ENCODE measurements around the gene KRTAP10-6. TPM values are rescaled to one million over a fixed set of nuclear protein-coding genes. Genes with fewer than 3 reads are reported as not detected.

The KRTAP10-6 gene
- total RNA-seq, 1 experiment from 2014 or later, result not detected

GRCh38 chr21:44572959-44573583, 19.2 kb downstream of the KRTAP10-6 start:
- ATAC-seq (no peak), DNase-seq (ENCODE audit: low read depth, low spot score) (no peak)
- no peak for TF ChIP-seq POLR2A (IDR thresholded peaks at IDR 0.05; ENCODE audit: borderline replicate concordance, extremely low read depth, insufficient read depth, insufficient read length)
- TF ChIP-seq ZBTB33 (IDR thresholded peaks at IDR 0.05; ENCODE audit: extremely low read depth, insufficient replicate concordance, low read length), result no peak
- no peak for TF ChIP-seq ELF1 (IDR thresholded peaks at IDR 0.05; ENCODE audit: borderline replicate concordance, low read depth)
- TF ChIP-seq CBX3 (IDR thresholded peaks at IDR 0.05; ENCODE audit: low read depth), result no peak
- no peak for TF ChIP-seq EZH2 (IDR thresholded peaks at IDR 0.05)
- Histone ChIP-seq H2AFZ (ENCODE audit: low read depth, low read length, poor library complexity, severe bottlenecking) (no peak overlapping the region), H3K79me2 (ENCODE audit: insufficient read depth, low read length) (no peaks in the 10 kb centered on the region), H3K4me2 (ENCODE audit: low read length) (no peak overlapping the region), H3K9ac (ENCODE audit: low read length) (no peak overlapping the region), H3K27ac (ENCODE audit: low read depth, low read length) (no peak overlapping the region), H3K4me1 (ENCODE audit: control insufficient read depth in 1 of 2, insufficient read depth in 2 of 2, low read length in 2 of 2) (peaks cover 0 to 3% of the 10 kb centered on the region in 2 experiments; a peak in 1 of 4 replicates), H4K20me1 (ENCODE audit: insufficient read depth) (no peaks in the 10 kb centered on the region), H3K4me3 (replicated peaks in 1 of 2; ENCODE audit: low read depth in 1 of 2, low read length in 2 of 2) (no peak overlapping the region), H3K36me3 (ENCODE audit: control insufficient read depth in 1 of 2, insufficient read depth in 2 of 2, low read length in 2 of 2) (no peaks in the 10 kb centered on the region), H3K9me3 (ENCODE audit: control insufficient read depth in 1 of 2, insufficient read depth in 1 of 2, low read depth in 1 of 2, low read length in 2 of 2) (peaks cover 0 to 4% of the 10 kb centered on the region in 2 experiments; a peak in 2 of 4 replicates), H3K9me2 (ENCODE audit: insufficient read depth) (no peaks in the 10 kb centered on the region), H3K27me3 (ENCODE audit: insufficient read depth, low read length) (peaks cover 6% of the 10 kb centered on the region; the same call in 1 of the 2 replicates)
- CTCF ChIA-PET, result no interaction called here
- RAD21 ChIA-PET (ENCODE audit: low non-redundant PET in 1 of 2, low total read pairs in 2 of 2, uncharacterized antibody in 2 of 2, unreplicated experiment in 2 of 2), result no interaction called here
- intact Hi-C loops (cut with micrococcal nuclease), result no loop called here
- no TSS peak for BruUV-seq (replicated peaks)
- POLR2A ChIA-PET, result no interaction called here

All from HCT116 (cell line).